ENCODE data around the gene RING1.

Gene RING1

GRCh38 chr6:33198853-33199436 is 9.4 kb upstream of the RING1 start:
- H3K4me3 ChIP-seq (ENCODE audit: insufficient read depth in 1 of 2, low read depth in 1 of 2, low read length in 2 of 2), result peak overlapping the region; percentile 12 to 98
- no peaks in the 10 kb centered on the region for H3K27me3 ChIP-seq (ENCODE audit: control insufficient read depth in 1 of 2, insufficient read depth in 1 of 2, low read length in 2 of 2)
- H3K4ac ChIP-seq (ENCODE audit: low read depth in 1 of 2, low read length in 2 of 2), result no peak overlapping the region
- H3K4me1 ChIP-seq (ENCODE audit: control insufficient read depth, insufficient read depth, low read depth, low read length), result peaks cover 34% of the 10 kb centered on the region
- no peak overlapping the region for H4K8ac ChIP-seq (ENCODE audit: low read length)
- WGBS, result 60% methylated on average over 2 of the region's 3 CpGs
- H3K4me2 ChIP-seq (ENCODE audit: low read length, poor library complexity, severe bottlenecking), result peak overlapping the region; percentile 82
- H3K14ac ChIP-seq (ENCODE audit: low read length in 2 of 2), result no peak overlapping the region
- no peak overlapping the region for H2BK12ac ChIP-seq (ENCODE audit: low read length in 2 of 2)
- H3K18ac ChIP-seq (ENCODE audit: low read depth in 1 of 2, low read length in 2 of 2), result no peak overlapping the region
- no peak overlapping the region for H4K91ac ChIP-seq (ENCODE audit: low read length)
- no peak overlapping the region for H2AFZ ChIP-seq (ENCODE audit: low read depth, low read length)
- peak overlapping the region; percentile 100 for H3K9ac ChIP-seq (ENCODE audit: low read length)
- H3K27ac ChIP-seq (ENCODE audit: low read length, poor library complexity, severe bottlenecking), result no peak overlapping the region
- H3K9me3 ChIP-seq (ENCODE audit: control insufficient read depth, low read length), result no peaks in the 10 kb centered on the region
- H2BK15ac ChIP-seq (ENCODE audit: low read depth, poor library complexity, severe bottlenecking), result no peak overlapping the region
- no peak overlapping the region for H2BK5ac ChIP-seq (ENCODE audit: low read depth, low read length, poor library complexity, severe bottlenecking)
- H3K79me1 ChIP-seq (replicated peaks; ENCODE audit: low read length, poor library complexity, severe bottlenecking), result peaks cover 25% of the 10 kb centered on the region
- H2BK120ac ChIP-seq (ENCODE audit: low read depth, low read length), result no peak overlapping the region
- H3K23ac ChIP-seq (ENCODE audit: low read length in 2 of 2), result no peak overlapping the region
- H3K36me3 ChIP-seq (ENCODE audit: control insufficient read depth in 1 of 2, insufficient read depth in 2 of 2, low read depth in 1 of 2, low read length in 2 of 2), result peaks cover 56 to 58% of the 10 kb centered on the region in 2 experiments
- H2AK5ac ChIP-seq (ENCODE audit: low read length, severe bottlenecking), result no peak overlapping the region
- DNase-seq, result no peak

GRCh38 chr6:33199687-33200218 is 8.5 kb upstream of the RING1 start:
- Histone ChIP-seq H2BK15ac (ENCODE audit: low read depth, poor library complexity, severe bottlenecking) (peak overlapping the region; percentile 98), H3K4ac (ENCODE audit: low read depth in 1 of 2, low read length in 2 of 2) (peak overlapping the region; percentile 61 to 84), H3K27me3 (ENCODE audit: control insufficient read depth in 1 of 2, insufficient read depth in 1 of 2, low read length in 2 of 2) (no peaks in the 10 kb centered on the region), H2BK5ac (ENCODE audit: low read depth, low read length, poor library complexity, severe bottlenecking) (no peak overlapping the region), H2BK12ac (ENCODE audit: low read length in 2 of 2) (no peak overlapping the region), H3K23ac (ENCODE audit: low read length in 2 of 2) (peak overlapping the region in 1 of 2 experiments; percentile 36), H4K91ac (ENCODE audit: low read length) (peak overlapping the region; percentile 58), H3K79me1 (replicated peaks; ENCODE audit: low read length, poor library complexity, severe bottlenecking) (peaks cover 25% of the 10 kb centered on the region), H3K9ac (ENCODE audit: low read length) (peak overlapping the region; percentile 100), H2AFZ (ENCODE audit: low read depth, low read length) (no peak overlapping the region), H3K9me3 (ENCODE audit: control insufficient read depth, low read length) (no peaks in the 10 kb centered on the region), H2AK5ac (ENCODE audit: low read length, severe bottlenecking) (peak overlapping the region; percentile 47), H4K8ac (ENCODE audit: low read length) (peak overlapping the region; percentile 47), H3K4me2 (ENCODE audit: low read length, poor library complexity, severe bottlenecking) (peak overlapping the region; percentile 82), H3K14ac (ENCODE audit: low read length in 2 of 2) (peak overlapping the region in 1 of 2 experiments; percentile 26), H2BK120ac (ENCODE audit: low read depth, low read length) (peak overlapping the region; percentile 78), H3K27ac (ENCODE audit: low read length, poor library complexity, severe bottlenecking) (no peak overlapping the region), H3K36me3 (ENCODE audit: control insufficient read depth in 1 of 2, insufficient read depth in 2 of 2, low read depth in 1 of 2, low read length in 2 of 2) (peaks cover 49 to 53% of the 10 kb centered on the region in 2 experiments), H3K4me3 (ENCODE audit: insufficient read depth in 1 of 2, low read depth in 1 of 2, low read length in 2 of 2) (peak overlapping the region; percentile 81 to 98), H3K4me1 (ENCODE audit: control insufficient read depth, insufficient read depth, low read depth, low read length) (peaks cover 37% of the 10 kb centered on the region), H3K18ac (ENCODE audit: low read depth in 1 of 2, low read length in 2 of 2) (peak overlapping the region; percentile 62 to 93)
- WGBS, result 1% methylated on average over 17 of the region's 26 CpGs
- DNase-seq, result peak; percentile 79

GRCh38 chr6:33200219-33201146 is 7.8 kb upstream of the RING1 start, which contains the start of the genes RXRB and SLC39A7:
TSS of gene RXRB (minus strand) at chr6:33200665. CDS start at chr6:33200476, 189 bp downstream.
TSS of gene SLC39A7 (plus strand) at chr6:33200867. CDS start at chr6:33201246, 379 bp downstream.
- peak within 1 kb of the TSS; percentile 82 for H3K4me2 ChIP-seq (ENCODE audit: low read length, poor library complexity, severe bottlenecking)
- H2AFZ ChIP-seq (ENCODE audit: low read depth, low read length), result peak within 1 kb of the TSS; percentile 1
- peak within 1 kb of the TSS; percentile 78 for H2BK120ac ChIP-seq (ENCODE audit: low read depth, low read length)
- peaks cover 27% of the 10 kb centered on the region for H3K79me1 ChIP-seq (replicated peaks; ENCODE audit: low read length, poor library complexity, severe bottlenecking)
- DNase-seq, result peak; percentile 99
- H3K14ac ChIP-seq (ENCODE audit: low read length in 2 of 2), result peak within 1 kb of the TSS in 1 of 2 experiments; percentile 97
- H4K91ac ChIP-seq (ENCODE audit: low read length), result peak within 1 kb of the TSS; percentile 62
- H3K9ac ChIP-seq (ENCODE audit: low read length), result peak within 1 kb of the TSS; percentile 100
- peak within 1 kb of the TSS in 1 of 2 experiments; percentile 36 for H3K23ac ChIP-seq (ENCODE audit: low read length in 2 of 2)
- peak within 1 kb of the TSS; percentile 92 for H3K27ac ChIP-seq (ENCODE audit: low read length, poor library complexity, severe bottlenecking)
- peaks cover 42% of the 10 kb centered on the region for H3K4me1 ChIP-seq (ENCODE audit: control insufficient read depth, insufficient read depth, low read depth, low read length)
- H3K18ac ChIP-seq (ENCODE audit: low read depth in 1 of 2, low read length in 2 of 2), result peak within 1 kb of the TSS; percentile 65 to 93
- peak within 1 kb of the TSS; percentile 47 for H2AK5ac ChIP-seq (ENCODE audit: low read length, severe bottlenecking)
- peak within 1 kb of the TSS; percentile 81 to 98 for H3K4me3 ChIP-seq (ENCODE audit: insufficient read depth in 1 of 2, low read depth in 1 of 2, low read length in 2 of 2)
- WGBS, result under 1% methylated on average over 63 of the region's 68 CpGs
- peak within 1 kb of the TSS; percentile 25 for H2BK5ac ChIP-seq (ENCODE audit: low read depth, low read length, poor library complexity, severe bottlenecking)
- peaks cover 42 to 45% of the 10 kb centered on the region in 2 experiments for H3K36me3 ChIP-seq (ENCODE audit: control insufficient read depth in 1 of 2, insufficient read depth in 2 of 2, low read depth in 1 of 2, low read length in 2 of 2)
- peak within 1 kb of the TSS; percentile 98 for H2BK15ac ChIP-seq (ENCODE audit: low read depth, poor library complexity, severe bottlenecking)
- H2BK12ac ChIP-seq (ENCODE audit: low read length in 2 of 2), result peak within 1 kb of the TSS; percentile 14 to 65
- peak within 1 kb of the TSS; percentile 47 for H4K8ac ChIP-seq (ENCODE audit: low read length)
- H3K9me3 ChIP-seq (ENCODE audit: control insufficient read depth, low read length), result no peaks in the 10 kb centered on the region
- H3K27me3 ChIP-seq (ENCODE audit: control insufficient read depth in 1 of 2, insufficient read depth in 1 of 2, low read length in 2 of 2), result no peaks in the 10 kb centered on the region
- peak within 1 kb of the TSS; percentile 69 to 97 for H3K4ac ChIP-seq (ENCODE audit: low read depth in 1 of 2, low read length in 2 of 2)

Measured in mesenchymal stem cell (in vitro differentiated cells and primary cell).